DMS153 treated with DMSO at 0.1 percent for 48 hours (cell line): ENCODE measurements around the gene HTRA1.

Experiments
- DNase-seq: peaks from one replicate; lab custom pipeline; 2025; ENCODE audit not compliant: unreplicated experiment; lab: John Stamatoyannopoulos, UW

Gene HTRA1

GRCh38 chr10:122461367-122461728 is at the start of gene HTRA1:
HTRA1 (plus strand) TSS chr10:122461553; CDS start chr10:122461653, 100 bp downstream.
- DNase-seq = no peak

- no peak for DNase-seq
Observed at GRCh38 chr10:122413327-122413726, 48.0 kb upstream of the HTRA1 start.

GRCh38 chr10:122417667-122418066 is 43.7 kb upstream of the HTRA1 start:
- no peak for DNase-seq

GRCh38 chr10:122419016-122419415 is 42.3 kb upstream of the HTRA1 start:
- DNase-seq = no peak

- DNase-seq = no peak
Observed at GRCh38 chr10:122419876-122420623, 41.3 kb upstream of the HTRA1 start.

GRCh38 chr10:122420624-122421007 is 40.7 kb upstream of the HTRA1 start:
- no peak for DNase-seq

GRCh38 chr10:122421054-122421625 is 40.2 kb upstream of the HTRA1 start:
- no peak for DNase-seq

GRCh38 chr10:122421742-122422141 is 39.6 kb upstream of the HTRA1 start:
- no peak for DNase-seq

DNA sequence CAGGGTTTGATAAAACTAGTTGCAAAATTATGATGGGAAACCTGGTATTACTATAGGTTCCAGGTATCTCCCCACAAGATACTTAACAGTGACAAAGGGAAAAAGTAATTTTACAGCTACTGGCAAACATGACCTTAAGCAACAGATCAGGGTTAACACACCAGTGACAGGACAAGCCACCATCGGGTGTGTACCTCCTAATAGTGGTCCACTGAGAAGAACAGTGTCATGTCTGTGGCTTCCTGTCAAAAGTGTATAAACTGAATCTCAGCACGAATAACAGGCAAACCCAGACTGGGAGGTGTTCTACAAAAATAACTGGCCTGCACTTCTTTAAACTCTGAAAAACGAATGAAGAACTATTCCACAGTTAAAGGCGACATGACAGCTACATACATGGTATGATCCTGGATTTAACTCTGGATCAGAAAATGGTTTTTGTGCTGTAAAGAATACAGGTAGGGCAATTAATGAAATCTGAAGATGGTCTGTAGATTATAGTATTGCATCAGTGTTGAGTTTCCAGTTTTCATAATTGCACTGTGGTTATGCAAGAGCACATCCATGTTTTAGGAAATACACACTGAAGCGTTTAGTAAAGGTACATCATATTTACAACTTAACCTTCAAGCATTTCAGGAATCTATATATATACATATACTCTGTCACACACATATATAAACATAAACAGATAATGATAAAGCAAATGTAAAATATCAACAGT is 38.9 kb upstream of the HTRA1 start:
- DNase-seq = no peak

DNA sequence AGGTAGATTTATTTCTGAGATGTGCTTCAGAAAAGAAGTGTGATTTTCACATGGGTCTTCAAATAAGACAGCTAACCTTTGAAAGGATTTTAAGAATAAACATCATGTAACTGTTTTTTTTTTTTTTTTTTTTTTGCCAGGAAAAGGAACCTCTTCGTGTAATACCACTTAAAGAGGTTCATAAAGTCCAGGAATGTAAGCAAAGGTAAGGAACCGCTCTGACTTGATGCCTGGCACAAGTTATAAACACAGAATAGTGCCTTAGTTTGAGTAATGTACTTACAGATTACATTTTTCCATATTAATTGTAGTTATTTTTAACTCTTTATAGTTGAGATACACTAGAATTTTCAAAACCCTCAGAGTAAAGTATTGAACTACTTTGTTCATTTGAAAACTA is 37.3 kb upstream of the HTRA1 start:
- DNase-seq = no peak

DNA sequence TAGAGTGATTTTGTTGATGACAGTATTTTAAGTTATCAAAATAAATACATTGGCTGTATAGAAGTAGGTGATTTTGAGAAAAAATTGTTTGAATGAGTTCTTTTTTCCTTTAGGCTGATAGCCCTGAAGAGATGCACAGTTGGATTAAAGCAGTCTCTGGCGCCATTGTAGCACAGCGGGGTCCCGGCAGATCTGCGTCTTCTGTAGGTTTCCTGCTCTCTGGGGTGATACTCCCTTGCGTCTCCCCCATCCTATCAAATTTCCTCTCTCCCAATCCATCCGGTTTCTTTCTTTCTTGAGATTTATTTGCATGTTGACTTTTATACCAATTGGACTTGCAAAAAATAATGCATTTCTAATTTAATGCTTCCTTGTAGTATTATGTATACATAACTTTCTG is 34.5 kb upstream of the HTRA1 start:
- DNase-seq = no peak

GRCh38 chr10:122427280-122427679 is 34.1 kb upstream of the HTRA1 start:
- DNase-seq = no peak

- DNase-seq = peak; percentile 18
Observed at GRCh38 chr10:122435212-122435827, 26.0 kb upstream of the HTRA1 start.

DNA sequence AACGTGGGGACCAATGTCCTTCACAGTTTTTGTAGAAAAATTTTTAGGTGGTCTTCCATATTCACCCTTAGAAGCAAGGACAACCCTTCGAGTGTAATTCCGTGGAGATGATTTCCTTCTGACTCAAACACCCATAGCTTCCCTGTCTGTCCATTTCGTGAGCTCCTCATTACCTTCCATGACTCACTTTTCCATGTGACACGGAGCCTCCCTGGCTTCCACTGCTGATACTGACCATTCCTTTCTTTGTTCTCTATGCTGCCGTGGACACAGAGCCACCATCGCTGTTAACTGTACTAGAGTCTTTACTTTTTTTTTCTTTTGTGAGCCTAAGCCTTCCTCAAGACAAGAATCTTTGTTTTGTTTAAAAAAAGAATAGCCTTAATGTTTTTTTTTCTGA is 19.4 kb upstream of the HTRA1 start:
- no peak for DNase-seq

GRCh38 chr10:122445469-122445868 is 15.9 kb upstream of the HTRA1 start:
- no peak for DNase-seq

GRCh38 chr10:122445904-122446303 is 15.4 kb upstream of the HTRA1 start:
- no peak for DNase-seq

DNA sequence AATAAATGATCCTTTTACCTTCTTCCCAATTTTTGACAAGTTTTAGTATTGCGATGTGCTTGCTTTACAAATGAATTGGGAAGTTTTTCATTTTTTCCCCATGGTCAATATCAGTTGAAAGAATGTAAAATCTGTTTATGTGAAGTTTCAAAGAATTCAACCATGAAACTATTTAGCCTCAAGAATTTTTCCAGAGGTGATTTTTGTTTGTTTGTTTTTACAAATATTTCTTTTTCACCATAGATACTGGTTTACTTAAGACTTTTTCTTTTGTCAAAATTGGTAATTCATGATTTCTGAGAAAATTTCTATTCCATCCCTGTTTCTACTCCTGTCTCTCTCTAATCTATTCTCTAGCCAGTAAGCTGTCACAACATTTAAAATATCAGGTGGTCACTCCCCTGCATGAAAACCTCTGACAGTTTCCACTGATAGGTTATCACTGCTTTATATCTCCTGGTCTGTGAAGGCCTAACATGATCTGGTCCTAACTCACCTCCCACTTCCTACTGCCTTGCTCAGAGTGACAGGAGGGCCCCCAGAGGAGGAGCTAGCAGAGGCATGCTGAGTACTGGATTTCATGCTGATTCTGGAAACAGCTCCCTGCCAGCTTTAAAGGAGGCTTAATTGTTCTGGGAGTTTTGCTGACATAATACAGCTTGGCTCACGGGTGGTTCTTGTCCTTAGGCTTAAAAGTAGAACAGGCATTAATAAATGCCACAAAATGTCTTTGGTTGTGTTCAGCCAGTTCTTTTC is 14.5 kb upstream of the HTRA1 start:
- DNase-seq = no peak

DNA sequence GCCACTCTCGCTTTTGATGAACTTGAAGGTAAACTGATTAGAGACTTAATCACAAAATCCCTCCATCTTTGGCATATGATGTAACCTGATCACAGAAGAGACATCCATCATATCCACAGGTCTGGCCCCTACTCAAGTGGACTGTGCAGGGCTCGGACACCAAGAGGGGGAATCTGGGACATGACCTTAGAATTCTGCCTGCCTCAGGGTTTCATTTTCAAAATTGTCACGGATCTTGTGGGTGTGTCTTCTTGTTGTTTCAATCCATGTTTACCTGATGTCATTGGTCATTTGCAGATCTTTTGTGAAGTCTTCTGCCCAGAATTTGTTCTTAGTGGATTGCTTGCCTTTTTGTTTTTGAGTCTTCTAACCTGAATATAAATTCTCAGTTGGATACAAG is 12.8 kb upstream of the HTRA1 start:
- no peak for DNase-seq

- DNase-seq = no peak
Observed at GRCh38 chr10:122449153-122449552, 12.2 kb upstream of the HTRA1 start.

DNA sequence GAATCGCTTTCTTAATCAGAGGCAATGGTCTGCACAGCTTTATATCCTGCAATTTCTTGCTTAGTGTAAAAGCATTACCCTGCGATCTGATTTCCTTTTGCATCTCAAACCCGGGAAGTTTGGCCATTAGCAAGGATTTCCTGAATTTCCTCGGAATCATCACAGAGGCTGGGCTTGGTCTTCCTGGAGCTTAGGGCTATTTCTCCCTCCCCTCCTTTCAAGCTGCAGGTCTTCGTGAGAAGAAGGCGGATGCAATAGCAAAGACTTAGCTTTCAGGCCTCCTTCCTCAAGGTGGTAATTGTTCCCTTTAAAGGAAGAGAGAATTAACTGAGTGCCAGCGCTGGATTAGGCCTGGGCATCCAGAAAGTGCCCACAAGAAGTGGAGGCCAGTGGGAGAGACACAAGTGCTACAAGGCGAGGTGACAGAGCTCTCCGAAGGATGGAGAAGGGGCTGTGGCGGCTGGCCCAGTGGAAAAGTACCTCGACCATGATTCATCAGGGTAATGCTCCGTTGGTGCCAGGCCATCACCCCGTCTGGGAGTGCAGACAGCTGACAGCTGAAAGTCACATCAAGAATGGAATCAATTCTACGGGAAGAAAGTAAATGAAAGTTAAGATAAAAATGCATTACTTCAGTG is 10.9 kb upstream of the HTRA1 start:
- no peak for DNase-seq

DNA sequence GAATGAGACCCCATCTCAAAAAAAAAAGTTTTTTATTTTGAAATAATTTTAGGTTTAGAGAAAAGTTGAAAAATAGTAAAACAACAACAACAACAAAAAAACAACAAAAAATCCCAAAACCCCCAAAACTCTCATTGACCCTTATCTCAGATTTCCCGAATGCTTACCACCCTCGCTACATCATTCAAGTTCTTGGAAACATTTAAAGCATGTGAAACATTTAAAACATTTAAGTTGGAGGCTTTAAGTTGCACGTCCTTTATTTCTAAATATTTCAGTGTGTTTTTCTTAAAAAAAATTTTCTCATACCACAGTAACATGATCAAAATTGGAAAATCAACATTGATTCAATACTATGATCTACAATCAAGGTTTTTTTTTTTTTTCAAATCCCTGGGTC is 7.3 kb upstream of the HTRA1 start:
- DNase-seq = no peak
